ENCODE data around the gene NPAS3.

NPAS3 gene

GRCh38 chr14:33602396-33602795 is 663.7 kb downstream of the NPAS3 start:
- no peak for DNase-seq

GRCh38 chr14:33606591-33606990 is 667.9 kb downstream of the NPAS3 start:
- no peak for DNase-seq

DNA sequence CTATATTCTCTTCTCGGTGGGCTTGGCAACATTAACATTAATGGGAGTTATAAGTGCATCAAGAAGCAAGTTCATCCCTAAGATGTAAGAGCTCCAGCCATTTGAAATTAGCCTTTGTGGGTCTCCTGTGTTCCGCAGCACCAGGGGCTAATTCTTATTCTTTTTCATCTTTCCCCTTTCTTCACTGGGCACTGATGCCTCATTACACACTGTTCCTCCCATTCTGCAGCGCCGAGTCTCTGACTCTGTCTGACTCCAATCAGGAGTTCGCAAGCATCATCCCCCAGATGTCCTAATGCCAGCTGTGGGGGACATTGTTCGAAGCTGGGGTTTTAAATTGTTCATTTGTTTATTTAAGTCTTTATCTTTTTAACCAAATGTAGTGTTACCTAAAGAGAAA is 670.9 kb downstream of the NPAS3 start:
- no peak for DNase-seq

DNA sequence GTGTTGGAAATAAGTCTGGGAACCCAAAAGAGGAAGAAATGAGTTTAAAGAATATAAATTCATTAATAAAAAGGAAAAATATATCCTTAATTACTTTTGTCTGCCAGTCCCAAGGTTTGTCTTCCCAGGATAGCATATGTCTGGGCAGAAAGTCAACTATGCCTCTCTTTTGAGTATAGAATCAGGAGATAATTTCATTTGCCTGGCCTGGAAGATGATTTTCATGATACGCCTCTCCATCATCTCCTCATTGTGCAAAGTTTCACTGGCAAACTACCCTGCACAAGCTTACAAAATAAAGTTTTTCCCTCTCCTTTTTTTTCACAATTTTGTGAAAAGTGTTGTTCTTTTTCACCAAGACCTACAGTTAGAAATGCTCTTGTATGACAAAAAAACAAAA is 671.4 kb downstream of the NPAS3 start:
- DNase-seq: no peak

GRCh38 chr14:33611405-33612196 is 672.9 kb downstream of the NPAS3 start:
- DNase-seq: no peak

- no peak for DNase-seq
Measured at GRCh38 chr14:33612197-33612505, 673.5 kb downstream of the NPAS3 start.

- no peak for DNase-seq
Measured at GRCh38 chr14:33617154-33617553, 678.5 kb downstream of the NPAS3 start.

DNA sequence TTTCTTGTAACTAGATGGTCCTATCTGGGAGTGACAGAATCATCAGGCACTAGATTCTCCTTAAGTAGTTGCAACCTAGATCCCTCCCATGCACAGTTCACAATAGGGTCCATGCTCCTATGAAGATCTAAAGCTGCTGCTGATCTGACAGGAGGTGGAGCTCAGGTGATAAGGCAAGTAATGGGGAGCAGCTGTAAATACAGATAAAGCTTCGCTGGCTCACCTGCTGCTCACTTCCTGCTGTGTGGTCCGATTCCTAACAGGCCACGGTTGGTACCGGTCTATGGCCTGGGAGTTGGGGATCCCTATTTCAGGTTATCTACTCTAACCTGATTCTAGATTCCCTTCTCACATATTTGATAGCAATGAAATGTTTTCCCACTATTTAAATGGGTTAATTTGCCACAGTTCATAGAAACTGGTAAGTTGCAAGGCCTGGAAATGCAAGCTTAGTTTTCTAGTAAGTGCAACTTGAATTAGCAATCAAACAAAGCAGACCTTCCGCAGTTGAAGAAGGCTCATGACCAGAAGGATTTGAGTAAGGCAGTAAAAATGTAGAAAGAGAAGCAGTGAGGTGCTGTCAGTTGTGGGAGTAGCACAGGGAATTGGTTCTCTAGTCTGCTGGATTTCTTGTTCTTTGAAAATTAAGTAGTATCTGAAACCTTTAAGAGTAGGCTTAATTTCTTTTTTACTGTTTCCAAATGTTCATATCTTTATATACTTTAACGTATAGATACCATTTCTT is 679.9 kb downstream of the NPAS3 start:
- DNase-seq: no peak

DNA sequence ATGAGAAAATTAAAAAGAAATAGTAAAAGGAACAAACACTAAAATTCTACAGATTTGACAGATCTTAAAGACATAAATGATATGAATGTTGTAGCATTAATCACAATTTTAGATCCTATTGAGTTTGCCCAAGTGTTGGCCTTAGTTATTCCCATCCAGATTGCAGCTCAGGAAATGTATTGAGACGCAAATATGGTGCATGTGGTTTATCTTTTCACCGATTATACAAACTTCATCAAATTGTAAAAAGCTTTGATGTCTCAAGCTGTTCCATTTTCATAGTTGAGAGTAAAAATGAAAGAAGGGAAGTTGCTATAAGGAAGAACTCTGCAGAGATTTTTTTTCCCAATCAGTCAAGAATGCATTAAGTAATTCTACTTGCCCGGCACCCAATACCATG is 683.8 kb downstream of the NPAS3 start:
- DNase-seq: no peak

DNA sequence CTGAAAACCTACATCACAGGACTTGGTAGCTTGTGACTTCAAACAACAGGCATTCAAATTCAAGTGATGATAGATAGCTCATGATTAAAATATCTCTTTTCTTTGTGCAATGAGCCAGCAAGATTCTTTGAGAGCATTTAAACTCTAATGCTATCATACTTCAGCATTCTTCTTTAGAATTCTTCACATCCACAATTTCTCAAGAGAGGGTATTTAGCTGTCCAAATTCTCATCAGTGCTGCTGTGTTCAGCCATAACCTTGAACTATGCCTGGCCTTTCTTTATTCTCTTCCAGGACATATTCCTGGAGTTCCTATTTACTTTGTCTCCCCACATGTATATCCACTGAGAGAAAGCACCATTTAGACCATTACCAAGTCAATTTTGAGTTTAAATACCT is 691.1 kb downstream of the NPAS3 start:
- no peak for DNase-seq

DNA sequence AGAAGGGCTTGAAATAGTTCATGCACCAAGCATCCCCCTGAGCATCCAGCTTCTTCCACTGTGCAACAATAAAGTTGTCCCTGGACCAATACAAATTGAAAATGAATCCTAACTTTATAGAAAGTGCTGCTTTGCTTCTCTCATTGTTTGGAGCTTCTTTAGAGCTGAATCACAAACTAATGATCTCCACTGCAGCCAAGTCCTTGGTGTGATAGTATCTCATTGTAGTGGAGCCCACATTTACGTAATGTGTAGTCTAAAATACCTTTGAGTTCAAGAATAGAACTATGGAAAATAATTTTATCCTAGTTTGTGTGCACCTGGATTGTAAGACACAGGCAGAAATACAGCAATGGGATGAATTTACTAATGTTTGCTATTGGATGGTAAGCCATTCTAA is 692.3 kb downstream of the NPAS3 start:
- no peak for DNase-seq

GRCh38 chr14:33631441-33631840 is 692.8 kb downstream of the NPAS3 start:
- no peak for DNase-seq

DNA sequence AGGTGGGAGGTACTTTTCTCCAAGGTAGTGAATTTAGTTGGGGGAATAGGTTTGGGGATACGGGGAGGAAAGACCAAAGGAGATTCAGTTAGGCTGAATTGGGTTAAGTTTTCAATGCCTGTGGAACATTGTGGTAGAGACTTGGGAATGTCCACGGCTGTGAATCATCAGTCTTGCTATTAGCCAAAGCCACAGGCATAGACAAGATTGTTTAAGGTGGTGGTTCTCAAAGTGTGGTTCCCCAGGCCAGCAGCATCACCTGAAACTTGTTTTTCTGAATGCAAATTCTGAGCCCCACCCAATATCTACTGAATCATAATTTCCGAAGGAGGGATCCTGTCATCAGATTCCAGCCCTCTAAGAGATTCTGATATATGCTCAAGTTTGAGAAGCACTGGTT is 696.0 kb downstream of the NPAS3 start:
- DNase-seq: no peak

DNA sequence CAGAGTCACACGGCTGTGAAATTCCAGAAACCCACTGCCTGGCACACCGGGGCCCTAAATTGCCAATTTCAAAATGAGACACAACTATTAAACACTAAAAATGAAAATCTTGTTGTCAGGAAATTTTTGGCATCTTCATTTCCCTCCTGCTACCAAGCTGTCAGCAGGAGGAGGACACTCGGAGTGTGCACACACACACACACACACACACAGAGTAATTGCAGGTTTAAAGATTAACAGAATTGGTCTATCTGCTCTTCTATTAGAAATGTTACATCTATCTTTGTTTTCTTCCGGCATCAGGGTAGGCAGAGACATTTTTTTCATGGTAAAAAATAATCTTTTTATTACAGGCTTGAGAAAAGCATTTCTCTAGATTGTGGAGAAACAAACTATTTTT is 698.0 kb downstream of the NPAS3 start:
- DNase-seq: no peak

- no peak for DNase-seq
Measured at GRCh38 chr14:33642080-33642479, 703.4 kb downstream of the NPAS3 start.

DNA sequence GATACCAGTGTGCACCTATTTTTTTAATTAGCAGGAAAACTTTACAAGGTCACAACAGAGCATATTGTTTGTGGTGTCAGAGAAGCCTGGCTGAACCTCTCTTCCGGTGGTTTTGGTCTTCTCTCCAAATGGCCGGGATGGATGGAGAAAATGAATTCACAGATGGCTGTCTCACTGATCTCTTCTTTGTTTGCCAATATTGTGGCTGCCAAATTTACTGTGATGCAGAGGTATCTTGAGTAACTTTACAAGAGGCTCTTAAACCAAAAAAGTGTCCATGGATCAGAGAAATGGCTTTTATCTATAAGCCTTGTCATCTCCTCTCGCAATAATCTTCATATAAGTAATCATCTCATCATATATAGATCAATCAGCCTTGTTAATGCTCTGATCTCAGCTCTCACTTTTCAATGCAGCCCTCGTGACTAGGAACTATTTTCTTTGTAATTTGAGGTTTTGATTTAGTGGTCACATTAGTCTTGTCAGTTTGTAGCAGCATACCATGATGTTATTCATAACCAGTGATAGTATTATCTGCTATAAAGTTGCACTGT is 704.1 kb downstream of the NPAS3 start:
- DNase-seq: no peak

- no peak for DNase-seq
Measured at GRCh38 chr14:33643426-33644181, 704.9 kb downstream of the NPAS3 start.

DNA sequence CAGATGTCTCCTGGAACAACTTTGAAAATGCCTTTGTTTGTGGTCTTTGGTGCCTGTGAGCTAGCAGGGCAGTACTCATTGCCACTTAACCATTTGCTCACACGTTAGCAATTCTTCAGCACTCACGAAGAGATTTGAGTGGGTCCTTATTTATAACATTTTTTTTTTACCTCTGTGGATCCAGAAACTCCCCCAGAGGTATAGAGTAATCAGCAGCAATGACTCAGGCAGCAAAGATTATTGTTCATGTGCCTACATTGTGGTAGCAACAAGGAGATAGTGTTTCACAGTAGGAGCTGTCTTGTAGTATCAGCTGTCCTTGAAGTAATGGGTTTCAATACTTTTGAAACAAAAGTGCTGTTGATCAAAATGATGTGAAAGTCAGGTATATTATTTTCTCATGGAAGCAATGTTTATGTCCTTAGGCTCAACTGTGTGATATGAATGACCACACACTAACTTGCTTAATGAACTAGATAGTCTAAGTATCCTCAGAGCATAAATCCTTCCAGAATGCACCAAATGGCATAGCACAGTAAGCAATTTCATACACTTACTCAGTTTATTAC is 708.1 kb downstream of the NPAS3 start:
- no peak for DNase-seq

GRCh38 chr14:33647385-33647786 is 708.7 kb downstream of the NPAS3 start:
- DNase-seq: no peak

GRCh38 chr14:33650430-33650829 is 711.8 kb downstream of the NPAS3 start:
- no peak for DNase-seq

DNA sequence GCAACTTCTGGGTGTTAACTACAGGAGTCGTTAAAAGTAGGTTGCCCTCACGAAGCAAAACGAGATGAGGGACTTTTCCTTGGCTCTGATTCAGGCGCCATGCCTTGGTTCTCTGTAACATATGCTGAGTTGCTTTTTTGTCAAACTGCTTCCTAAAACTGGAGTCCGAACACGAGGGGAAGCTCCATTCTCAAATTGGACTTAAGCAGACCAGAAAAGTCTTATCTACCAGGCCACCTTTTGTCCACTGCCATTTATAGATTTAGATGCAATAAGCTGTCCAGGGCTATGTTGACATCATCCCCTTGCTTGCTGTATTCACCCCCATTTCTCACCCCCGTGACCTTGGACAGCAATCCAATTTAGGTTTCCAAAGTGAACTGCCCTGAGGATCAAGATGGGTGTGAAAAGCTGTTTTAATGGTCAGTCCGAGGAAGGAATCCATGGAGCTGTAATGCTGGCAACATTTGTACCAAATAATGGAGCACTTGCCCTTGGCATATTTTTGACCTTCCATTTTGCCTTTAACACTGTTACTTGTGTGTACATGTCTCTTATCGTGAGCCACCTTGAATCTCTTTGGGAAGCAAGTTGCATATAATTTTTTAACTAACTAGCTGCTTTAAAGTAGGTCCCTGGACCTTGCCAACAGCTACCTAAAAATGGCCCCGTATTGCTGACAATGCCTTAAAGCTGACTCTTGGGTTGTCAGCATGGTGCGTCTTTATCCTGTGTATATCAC is 714.1 kb downstream of the NPAS3 start:
- DNase-seq: no peak

GRCh38 chr14:33653308-33653695 is 714.6 kb downstream of the NPAS3 start:
- DNase-seq: no peak

DNA sequence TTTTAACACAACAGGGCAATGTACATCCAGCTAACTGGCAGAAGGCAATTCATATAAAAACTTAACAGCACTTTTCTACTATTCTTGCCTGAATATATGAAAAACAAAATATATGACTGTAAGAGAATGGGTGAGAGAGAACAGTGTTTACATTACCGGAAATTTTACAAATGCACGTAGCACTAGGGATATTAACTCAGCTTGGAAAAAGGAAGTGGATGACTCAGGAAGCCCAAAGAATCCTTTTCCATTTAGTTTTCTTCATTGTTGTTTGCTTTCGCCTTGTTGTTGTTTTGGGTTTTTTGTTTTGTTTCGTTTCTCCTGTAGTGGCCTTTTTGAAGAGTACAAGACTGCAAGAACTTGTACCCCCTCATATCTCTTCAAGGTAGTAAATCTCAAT is 716.7 kb downstream of the NPAS3 start:
- no peak for DNase-seq

Measured in activated CD8-positive, alpha-beta memory T cell treated with anti-CD3 and anti-CD28 coated beads, Interleukin-2, amount 50 U/mL, for 4 hours (primary cell).